SK-N-SH treated with all-trans-retinoic acid at 6 μM for 48 hours (cell line): ENCODE measurements around the gene ACTR3.

Source experiments
- TCF4 ChIP-seq: fragments of 250-450 bp; sonication (Bioruptor Pico); IDR thresholded peaks from 2 replicates; pipeline ENCODE4 v1.8.0; 2021; ENCODE audit warnings: mild to moderate bottlenecking, moderate library complexity, borderline replicate concordance
- ZNF70 ChIP-seq: fragments of 450-650 bp; formaldehyde crosslinking; IDR thresholded peaks from 2 replicates; pipeline ENCODE4 v1.5.0; 2020; ENCODE audit warnings: mild to moderate bottlenecking, moderate library complexity

DNA sequence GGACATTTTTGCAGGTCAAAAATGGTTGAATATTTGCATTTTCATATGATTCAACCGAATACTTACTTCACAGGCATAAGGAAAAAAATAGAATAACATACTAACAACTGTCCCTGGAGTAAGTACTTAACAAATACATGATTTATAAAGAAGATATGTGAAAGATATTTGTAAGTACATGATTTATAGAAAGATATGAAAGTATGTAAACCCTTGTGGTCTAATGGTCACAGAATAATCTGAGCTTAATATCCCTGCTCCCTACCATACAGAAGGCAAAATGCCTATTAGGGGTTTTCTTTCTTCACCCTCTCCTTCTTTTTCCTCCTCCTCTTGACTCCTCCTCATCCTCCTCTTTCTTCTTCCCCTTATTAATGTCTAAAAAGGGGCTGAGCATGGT, 20.6 kb upstream of the ACTR3 start:
- TF ChIP-seq ZNF70 (CRISPR knock-in tag) (no peak), TCF4 (CRISPR knock-in tag) (no peak)
